LNCaP clone FGC (cell line): ENCODE results near the gene TFCP2L1.
"Not testable (repeated sequence)": the region's sequence is repeated elsewhere in the genome, so short reads cannot be mapped to it uniquely, and the experiment has no call there.

Experiments
- DNase-seq: peaks from one replicate; pipeline ENCODE4 v3.0.0-alpha.2; 2011; ENCODE audit warnings: low read depth
- H3K4me3 ChIP-seq: 2 replicates; pipeline ENCODE4 v1.5.1; 2011; ENCODE audit warnings: mild to moderate bottlenecking, low read depth, low read length, control low read depth
- CTCF ChIP-seq: IDR thresholded peaks from 2 replicates; pipeline ENCODE4 v1.5.1; 2012; ENCODE audit warnings: mild to moderate bottlenecking; ENCODE audit not compliant: control insufficient read depth, insufficient read depth; ENCODE audit errors: extremely low read depth

The TFCP2L1 gene

GRCh38 chr2:121233486-121234110 is 51.4 kb downstream of the TFCP2L1 start:
- H3K4me3 ChIP-seq = no peak overlapping the region
- no peak for DNase-seq
- no peak for TF ChIP-seq CTCF

- no peak overlapping the region for H3K4me3 ChIP-seq
- no peak for DNase-seq
- no peak for TF ChIP-seq CTCF
Observed at GRCh38 chr2:121232626-121233265, 52.3 kb downstream of the TFCP2L1 start.

GRCh38 chr2:121231385-121232000 is 53.5 kb downstream of the TFCP2L1 start:
- H3K4me3 ChIP-seq = no peak overlapping the region
- DNase-seq = no peak
- no peak for TF ChIP-seq CTCF

GRCh38 chr2:121228521-121228920 is 56.5 kb downstream of the TFCP2L1 start:
- no peak for TF ChIP-seq CTCF
- no peak for DNase-seq
- no peak overlapping the region for H3K4me3 ChIP-seq

- DNase-seq, H3K4me3 ChIP-seq: not testable (repeated sequence)
Observed at GRCh38 chr2:121227381-121228144, 57.4 kb downstream of the TFCP2L1 start.

- not testable (repeated sequence) for H3K4me3 ChIP-seq, DNase-seq
Observed at GRCh38 chr2:121225681-121226080, 59.3 kb downstream of the TFCP2L1 start.

- DNase-seq = no peak
- no peak for TF ChIP-seq CTCF
- no peak overlapping the region for H3K4me3 ChIP-seq
Observed at GRCh38 chr2:121220995-121221394, 64.0 kb downstream of the TFCP2L1 start.

- H3K4me3 ChIP-seq = no peak overlapping the region
- DNase-seq = no peak
- no peak for TF ChIP-seq CTCF
Observed at GRCh38 chr2:121219866-121220265, 65.1 kb downstream of the TFCP2L1 start.
